PFSK-1 (cell line): ENCODE measurements around the gene SORCS1.

Source experiments
- FOXP2 ChIP-seq: optimal IDR thresholded peaks from 2 replicates; pipeline ENCODE3; 2011; ENCODE audit warnings: borderline replicate concordance, control low read depth, inconsistent platforms; ENCODE audit not compliant: insufficient read depth; ENCODE audit errors: extremely low read length, extremely low read depth
- POLR2AphosphoS5 ChIP-seq: IDR thresholded peaks from 2 replicates; pipeline ENCODE4 v1.6.1; 2012; ENCODE audit warnings: low read depth, mild to moderate bottlenecking, control low read depth, low read length, moderate library complexity
- REST ChIP-seq, 2 experiments: IDR thresholded peaks; 2 replicates each; pipeline versions ENCODE4 v1.6.1 to v1.8.0; 2011 to 2012; ENCODE audit warnings: low read depth in 2 of 2, low read length in 2 of 2, control low read depth in 1 of 2, inconsistent platforms in 1 of 2, mild to moderate bottlenecking in 1 of 2, moderate library complexity in 1 of 2; ENCODE audit not compliant: insufficient read depth in 1 of 2
- SIN3A ChIP-seq: IDR thresholded peaks from 2 replicates; pipeline ENCODE4 v1.6.1; 2012; ENCODE audit warnings: mild to moderate bottlenecking, low read length, moderate library complexity, borderline replicate concordance; ENCODE audit not compliant: insufficient read depth
- TAF1 ChIP-seq: IDR thresholded peaks from 2 replicates; pipeline ENCODE4 v1.6.1; 2012; ENCODE audit warnings: low read length, control low read depth, borderline replicate concordance; ENCODE audit not compliant: insufficient read depth

DNA sequence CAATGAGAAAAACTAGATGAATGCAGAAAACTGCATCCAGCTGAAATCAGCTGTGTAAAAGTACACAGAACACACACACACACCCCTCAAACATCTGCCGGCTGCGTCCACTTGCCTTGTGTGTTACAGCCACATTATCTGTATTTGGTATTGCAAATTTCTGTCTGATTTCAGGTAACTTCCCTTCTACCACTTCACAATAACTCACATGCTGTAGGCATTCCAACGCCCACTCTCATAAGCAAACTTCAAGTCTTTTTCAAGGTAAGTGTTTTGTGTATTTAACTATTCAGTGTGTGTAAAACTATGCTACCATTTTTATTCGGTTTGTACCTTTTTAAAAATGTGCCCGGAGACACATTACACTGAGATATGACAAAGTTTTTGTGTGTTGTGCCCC, 594.2 kb downstream of the SORCS1 start:
- TF ChIP-seq POLR2AphosphoS5 (no peak), REST (IDR thresholded peaks at IDR 0.05; ENCODE audit: insufficient read depth in 1 of 2, low read depth in 2 of 2, low read length in 2 of 2) (no peak), SIN3A (no peak), TAF1 (no peak), FOXP2 (no peak)
